ENCODE results near the gene MAT2A.
"Not testable (repeated sequence)": the region's sequence is repeated elsewhere in the genome, so short reads cannot be mapped to it uniquely, and the experiment has no call there.

MAT2A gene

DNA sequence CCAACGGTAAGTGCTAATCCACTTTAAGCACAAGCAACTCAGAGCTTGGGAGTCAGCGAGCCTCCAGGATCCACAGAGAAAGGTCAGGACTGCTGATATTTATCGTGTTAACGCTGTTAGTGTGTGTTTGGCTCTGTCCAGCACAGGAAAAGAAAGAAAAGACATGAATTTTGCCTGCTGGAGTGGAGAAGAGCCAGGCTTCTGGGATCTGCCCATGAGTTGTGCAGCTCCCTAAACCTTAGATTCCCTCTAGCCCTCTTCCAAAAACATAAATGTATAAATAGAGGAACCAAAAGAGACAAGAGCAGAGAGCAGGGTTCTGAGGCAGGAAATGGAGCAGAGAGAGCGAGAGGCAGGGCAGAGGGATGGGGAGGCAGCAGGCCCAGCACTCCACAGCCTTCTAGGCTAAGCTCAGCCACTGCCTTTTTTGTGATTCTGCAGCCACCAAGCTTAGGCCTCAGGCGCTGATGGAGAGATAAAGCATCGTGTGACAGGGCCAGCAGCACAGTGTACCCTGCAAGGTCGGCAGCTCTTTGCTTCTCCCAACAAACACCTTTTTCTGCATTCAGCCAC, 14.5 kb upstream of the MAT2A start:
- no peak for DNase-seq

DNA sequence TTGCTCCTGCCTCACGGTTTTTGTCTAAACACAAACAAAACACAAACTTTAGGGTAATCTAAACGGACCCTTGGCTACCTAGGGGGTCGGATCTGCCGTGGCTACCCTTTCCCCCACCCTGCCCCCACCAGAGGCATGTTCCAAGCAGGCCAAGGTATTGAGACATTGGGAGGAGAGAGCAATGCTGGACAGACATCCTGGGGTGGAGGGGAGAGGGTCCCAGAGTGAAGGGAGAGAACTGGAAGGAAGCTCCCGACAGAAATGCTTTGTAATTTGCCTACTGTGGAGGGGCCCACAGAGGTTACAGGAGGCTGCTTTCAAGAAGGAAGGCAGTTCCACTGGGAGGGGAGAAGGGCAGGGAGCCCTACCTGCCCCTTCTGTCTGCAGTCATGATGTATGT, 13.9 kb upstream of the MAT2A start:
- no peak for DNase-seq

DNA sequence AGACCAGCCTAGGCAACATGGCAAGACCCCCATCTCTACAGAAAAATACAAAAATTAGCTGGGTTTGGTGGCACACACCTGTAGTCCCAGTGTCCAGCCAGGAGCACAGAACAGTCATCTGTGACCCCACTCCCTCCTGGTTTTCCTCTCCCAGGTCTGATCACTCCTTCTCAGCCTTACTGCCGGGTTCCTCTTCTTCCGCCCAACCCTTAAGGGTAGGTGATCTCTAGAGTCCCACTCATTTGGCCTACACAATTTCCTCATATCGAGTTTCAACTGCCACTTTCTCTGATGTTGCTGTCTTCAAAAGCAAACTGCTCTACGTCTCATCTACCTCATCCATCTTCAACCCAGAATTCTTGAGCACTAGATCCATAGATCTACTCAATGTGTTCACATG, 13.4 kb upstream of the MAT2A start:
- no peak for DNase-seq

DNA sequence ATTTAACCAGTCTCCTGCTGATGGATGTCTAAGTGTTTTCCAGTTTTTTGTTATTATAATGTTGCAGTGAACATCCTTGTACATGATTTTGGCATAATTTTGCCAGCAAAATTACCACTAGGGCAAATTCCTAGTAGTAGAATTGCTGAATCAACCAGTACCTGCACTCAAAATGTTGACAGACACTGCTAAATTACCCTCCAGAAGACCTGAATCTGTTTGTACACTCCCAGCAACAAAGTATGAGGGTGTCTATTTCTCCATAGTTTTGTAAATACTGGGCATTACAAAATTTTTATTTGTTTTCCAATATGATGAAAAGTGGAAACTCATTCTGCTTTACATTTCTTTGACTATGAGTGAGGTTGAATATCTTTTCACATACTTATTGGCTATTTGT, 11.2 kb upstream of the MAT2A start:
- DNase-seq, result no peak

DNA sequence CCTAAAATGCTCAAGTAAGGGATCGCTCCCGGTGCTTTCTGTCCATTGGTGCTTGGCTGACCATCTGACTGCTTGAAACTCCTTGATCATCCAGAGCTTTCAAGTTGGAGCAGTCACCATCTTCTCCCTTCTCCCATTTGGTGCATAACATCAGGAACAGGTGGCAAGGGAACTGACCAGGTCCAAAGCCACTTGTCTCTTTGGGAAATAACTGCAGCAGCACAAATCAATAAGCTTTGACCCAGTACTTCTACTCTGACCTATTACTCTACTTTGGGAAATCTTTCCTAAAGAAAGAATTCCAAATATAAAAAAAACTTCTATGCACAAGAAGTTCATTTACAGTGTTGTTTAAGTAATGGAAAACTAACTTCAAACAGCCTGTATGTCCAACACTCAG, 10.6 kb upstream of the MAT2A start:
- DNase-seq, result no peak

DNA sequence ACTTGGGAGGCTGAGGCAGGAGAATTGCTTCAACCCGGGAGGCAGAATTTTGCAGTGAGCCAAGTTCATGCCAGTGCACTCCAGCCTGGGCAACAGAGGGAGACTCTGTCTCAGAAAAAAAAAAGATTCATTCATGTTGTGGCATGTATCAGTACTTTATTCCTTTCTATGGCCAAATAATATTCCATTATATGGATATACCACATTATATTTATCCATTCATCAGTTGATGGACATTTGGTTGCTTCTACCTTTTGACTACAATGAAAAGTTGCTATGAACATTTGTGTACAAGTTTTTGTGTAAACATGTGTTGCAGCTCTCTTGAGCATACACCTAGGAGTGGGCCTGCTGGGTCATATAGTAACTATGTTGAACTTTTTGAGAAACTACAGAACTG, 9.2 kb upstream of the MAT2A start:
- DNase-seq, result no peak

DNA sequence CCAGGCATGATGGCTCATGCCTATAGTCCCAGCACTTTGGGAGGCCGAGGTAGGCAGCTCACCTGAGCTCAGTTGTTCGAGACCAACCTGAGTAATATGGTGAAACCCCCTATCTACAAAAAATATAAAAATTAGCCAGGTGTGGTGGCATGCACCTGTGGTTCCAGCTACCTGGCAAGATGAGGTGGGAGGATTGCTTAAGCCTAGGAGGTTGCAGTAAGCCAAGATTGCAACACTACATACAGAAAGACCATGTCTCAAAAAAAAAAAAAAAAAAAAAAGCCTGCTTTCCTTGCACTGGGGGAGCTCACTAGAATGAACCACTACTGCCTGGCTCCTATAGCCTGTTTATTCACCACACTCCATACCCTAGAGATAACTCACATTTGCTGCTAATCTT, 7.4 kb upstream of the MAT2A start:
- no peak for DNase-seq

DNA sequence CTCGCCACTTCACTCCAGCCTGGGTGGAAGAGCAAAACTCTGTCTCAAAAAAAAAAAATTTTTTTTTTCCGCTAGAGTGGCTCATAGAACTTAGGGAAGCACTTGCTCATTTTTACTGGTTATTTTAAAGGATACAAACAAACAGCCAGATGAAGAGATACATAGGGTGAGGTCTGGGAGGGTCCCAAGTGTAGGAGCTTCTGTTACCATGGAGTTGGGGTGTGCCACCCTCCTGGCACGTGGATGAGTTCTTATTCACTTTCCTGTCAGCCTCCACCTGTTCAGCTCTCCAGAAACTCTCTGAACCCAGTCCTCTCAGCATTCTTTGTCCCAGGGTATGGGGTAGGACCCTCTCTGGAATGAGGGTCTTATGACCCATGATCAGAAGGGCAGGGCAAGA, 4.9 kb upstream of the MAT2A start:
- DNase-seq, result no peak

DNA sequence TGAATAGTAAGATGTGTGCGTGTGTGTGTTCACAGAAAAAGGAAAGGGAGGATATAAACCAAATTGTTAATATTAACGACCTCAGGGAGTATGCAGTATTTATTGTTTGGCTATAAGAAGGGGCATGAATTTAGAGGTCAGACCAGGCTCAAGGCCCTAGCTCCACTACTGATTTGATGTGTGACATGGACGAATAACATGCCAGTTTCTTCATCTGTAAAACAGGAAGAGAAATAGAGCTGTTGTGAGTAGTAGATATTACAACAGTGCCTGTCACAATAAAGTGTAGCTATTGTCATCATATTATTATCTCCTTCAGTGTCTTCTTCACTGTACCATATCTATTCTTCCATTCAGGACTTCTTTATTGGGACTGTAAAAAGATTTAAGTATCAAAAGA, 4.1 kb upstream of the MAT2A start:
- DNase-seq, result no peak

DNA sequence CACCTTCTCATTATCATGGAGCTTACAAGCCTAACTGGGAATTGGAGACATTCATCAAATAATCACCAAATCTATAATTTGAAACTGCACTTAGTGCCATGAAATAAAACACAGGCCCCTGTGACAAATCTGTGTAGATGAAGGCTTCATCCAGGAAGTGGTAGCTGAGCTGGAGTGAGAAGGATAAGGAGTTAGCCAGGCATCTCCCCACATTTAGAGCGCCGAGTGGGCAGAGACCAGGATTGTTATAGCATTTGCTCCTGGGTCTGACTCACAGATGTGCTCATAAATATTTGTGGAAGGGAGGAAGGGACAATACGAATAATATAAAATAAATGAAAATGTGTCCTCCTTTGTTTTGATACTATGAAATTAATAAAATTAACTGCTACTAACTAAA, 2.5 kb upstream of the MAT2A start:
- DNase-seq, result no peak

DNA sequence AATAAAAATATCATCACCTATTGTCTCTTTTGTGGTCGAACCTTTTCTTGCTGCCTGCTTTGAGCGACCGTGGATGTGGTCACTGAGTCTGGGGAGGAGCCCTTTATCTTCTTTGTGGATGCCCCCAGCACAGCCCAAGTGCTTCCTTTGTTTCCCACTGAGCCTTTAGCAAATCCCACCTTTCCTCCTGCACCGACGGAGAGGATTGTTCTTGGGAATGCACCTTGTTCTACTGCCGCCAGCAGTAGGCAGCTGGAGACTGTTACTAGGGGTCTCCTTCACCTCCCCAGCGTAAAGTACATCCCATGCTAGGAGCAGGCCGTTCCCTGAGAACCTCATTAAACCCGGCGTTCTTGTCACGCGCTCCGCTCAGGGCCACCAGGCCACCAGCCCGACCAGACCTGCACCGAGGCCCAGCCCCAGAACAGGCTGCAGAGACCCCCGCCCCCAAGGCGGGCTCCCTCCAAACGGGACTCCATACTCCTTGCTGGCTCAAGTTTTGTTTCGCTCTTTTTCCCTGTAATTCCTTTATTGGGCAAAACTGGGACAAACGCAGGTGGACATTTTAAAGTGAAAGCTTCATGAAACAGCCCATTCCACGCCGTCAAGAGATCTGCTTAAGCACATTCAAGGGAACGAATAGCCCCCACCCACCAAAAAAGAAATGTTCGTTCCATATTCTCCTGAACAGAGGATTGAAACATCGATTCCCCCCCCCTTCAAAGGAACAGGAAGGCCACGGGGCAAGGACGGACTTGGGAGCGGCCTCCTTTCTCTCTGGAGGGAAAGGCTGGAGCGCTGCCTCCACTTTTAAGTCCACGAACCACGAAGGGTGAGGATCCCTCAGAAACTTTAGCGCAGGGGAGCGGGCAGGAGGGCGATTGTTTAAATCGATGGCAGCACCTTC, 1.1 kb upstream of the MAT2A start:
- no peak for DNase-seq

DNA sequence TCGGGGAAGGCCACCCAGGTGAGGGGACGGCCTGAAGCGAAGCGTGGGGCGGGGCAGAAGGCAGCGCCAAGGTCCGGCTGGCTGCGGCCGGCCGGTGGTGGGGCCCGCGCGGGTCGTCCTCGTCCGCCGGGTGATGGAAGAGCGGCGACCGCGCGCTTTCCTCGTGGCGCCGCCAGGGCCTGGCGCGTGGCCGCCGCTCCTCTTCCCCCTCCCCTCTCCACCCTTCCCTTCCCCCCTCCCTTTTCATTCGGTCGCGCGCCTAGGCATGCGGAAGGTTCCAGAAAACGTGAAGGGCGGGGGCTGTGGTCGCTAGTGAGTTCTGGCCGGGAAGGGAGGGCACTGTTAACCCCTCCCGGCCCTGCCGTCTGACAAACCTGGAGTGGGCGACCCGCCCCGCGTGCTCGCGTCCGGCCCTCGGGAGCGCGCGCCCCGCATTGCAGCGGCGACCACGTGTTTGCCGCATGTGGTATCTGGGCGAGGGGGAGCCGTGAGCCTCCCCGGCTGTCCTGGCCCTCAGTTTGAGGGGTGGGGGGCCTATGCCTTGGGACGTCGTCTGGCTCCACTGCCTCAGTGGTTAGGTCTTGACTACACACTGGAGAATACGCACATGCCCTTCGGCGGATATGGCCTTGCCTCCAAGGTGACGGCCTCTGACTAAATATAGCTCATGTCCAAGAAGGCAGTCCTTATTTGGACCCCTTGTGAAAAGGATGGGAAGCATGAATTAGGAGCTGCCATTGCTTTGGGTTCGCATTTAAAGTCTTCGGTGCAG, 579 bp downstream of the MAT2A start:
- no peak for DNase-seq

DNA sequence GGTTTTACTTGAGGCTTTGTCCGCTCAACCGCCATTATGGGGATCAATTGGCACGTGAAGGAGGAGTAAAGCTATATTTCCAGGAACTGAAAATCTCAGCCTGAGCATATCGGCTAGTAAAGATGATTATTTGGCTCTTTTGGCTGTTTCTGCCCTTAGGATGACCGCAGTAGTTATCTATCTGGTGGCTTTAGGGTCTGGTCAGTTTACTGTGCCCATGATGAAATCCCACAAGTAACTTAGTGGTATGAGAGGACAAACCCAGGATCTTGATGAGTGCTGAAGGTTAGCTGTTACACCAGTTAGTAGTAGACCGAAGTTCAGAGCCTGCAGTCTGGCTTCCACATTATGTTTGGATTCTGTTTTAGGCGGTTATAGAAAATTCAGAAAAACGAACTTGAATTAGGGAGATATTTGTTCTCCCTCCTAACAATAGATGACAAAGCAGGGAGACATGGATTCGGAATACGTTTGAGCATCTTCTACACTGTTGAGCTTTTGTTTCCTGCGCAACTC, 1.2 kb downstream of the MAT2A start:
- no peak for DNase-seq

DNA sequence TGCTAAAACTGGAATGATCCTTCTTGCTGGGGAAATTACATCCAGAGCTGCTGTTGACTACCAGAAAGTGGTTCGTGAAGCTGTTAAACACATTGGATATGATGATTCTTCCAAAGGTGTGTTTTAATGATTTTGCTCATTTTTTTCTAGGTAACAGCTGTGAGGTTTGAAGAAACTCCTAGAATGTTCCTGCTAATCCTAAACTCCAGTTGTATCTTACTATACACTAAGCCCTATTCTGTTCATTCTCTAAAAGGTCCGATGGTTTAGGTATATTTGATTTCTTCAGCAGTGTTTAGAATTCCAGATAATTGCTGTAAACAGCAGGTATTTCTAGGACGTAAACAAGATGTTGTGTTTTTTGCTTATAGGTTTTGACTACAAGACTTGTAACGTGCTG, 2.3 kb downstream of the MAT2A start:
- no peak for DNase-seq

DNA sequence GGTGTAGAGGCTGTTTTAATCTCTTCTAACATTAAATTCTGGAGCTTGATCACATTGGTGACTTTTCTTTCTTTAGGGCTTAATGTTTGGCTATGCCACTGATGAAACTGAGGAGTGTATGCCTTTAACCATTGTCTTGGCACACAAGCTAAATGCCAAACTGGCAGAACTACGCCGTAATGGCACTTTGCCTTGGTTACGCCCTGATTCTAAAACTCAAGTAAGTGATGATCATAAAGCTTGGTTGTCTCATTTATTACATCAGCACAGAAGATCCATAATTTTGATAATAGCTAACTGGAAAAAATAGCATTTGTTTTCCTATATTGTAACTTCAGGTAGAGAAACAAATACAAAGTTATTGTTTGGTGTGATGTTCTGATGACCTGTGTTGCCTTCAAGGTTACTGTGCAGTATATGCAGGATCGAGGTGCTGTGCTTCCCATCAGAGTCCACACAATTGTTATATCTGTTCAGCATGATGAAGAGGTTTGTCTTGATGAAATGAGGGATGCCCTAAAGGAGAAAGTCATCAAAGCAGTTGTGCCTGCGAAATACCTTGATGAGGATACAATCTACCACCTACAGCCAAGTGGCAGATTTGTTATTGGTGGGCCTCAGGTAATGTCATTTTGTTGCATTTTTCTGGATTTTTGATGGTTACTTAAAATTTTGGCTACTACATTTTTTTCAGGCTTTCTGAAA, 2.9 kb downstream of the MAT2A start:
- no peak for DNase-seq

DNA sequence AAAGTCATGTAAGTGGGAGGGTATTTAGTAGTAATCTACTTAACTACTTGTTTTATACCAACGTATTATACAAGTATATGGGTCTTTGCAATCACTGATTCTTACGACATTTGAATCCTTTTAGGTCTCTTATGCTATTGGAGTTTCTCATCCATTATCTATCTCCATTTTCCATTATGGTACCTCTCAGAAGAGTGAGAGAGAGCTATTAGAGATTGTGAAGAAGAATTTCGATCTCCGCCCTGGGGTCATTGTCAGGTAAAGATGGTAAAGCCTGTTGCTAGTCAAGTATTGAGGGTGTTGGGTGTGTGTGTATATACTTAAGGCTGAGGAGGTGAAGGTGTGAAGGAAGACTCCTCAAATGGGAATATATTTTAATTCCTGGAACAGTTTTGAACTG, 3.8 kb downstream of the MAT2A start:
- no peak for DNase-seq

DNA sequence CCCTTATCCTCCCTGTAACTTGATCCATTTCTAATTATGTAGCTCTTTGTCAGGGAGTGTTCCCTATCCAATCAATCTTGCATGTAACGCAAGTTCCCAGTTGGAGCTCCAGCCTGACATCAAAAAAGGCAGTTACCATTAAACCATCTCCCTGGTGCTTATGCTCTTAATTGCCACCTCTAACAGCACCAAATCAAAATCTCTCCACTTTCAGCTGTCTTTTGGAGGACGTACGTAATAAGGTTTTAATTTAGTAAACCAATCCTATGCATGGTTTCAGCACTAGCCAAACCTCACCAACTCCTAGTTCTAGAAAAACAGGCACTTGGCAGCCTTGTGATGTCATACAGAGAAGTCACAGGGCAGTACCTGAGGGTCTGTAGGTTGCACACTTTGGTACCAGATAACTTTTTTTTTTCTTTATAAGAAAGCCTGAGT, 5.3 kb downstream of the MAT2A start:
- peak; percentile 74 for DNase-seq

DNA sequence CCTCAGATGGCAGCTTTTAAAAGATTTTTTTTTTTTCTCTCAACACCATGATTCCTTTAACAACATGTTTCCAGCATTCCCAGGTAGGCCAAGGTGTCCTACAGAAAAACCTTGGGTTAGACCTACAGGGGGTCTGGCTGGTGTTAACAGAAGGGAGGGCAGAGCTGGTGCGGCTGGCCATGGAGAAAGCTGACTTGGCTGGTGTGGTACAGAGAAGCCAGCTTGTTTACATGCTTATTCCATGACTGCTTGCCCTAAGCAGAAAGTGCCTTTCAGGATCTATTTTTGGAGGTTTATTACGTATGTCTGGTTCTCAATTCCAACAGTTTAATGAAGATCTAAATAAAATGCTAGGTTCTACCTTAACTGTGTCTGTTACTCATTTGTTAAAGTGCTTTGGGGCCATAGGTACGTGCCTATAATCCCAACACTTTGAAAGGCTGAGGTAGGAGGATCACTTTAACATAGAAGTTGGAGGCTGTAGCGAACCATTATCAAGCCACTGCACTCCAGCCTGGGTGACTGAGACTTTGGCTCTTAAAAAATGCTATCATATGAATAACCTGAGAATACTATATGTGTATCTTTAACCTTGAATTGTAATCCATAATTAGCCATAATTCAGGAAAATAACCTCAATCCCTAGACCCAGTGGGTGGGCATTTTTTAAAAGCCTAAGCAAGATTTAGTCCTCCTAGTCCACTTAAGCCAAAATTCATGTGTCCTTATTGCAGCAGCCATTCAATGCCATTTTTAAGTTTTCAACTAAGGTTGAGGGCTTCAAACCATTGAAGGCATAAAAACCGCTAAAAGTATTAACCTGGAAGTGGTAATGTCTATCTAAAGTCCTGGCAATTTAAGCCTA, 6.2 kb downstream of the MAT2A start:
- not testable (repeated sequence) for DNase-seq

DNA sequence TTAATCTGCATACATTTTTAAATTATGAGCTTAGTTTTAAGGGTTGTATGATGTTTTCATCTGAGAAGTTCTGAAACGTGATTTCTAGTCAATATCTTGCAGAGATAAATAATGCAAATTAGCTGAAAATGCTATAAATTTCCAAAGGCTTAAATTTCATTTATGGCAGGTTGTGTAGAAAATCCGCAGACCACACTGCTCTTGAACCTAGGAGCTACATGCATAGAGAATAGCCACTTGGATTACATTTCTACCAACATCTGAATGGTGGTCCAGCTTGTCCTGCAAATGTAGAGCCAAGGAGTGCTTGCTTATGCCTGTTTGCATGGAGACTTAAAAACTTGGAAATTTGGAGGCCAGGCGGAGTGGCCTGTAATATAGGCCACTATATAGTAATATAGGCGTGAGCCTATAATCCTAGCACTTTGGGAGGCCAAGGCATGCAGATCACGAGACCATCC, 6.8 kb downstream of the MAT2A start:
- DNase-seq, result no peak

DNA sequence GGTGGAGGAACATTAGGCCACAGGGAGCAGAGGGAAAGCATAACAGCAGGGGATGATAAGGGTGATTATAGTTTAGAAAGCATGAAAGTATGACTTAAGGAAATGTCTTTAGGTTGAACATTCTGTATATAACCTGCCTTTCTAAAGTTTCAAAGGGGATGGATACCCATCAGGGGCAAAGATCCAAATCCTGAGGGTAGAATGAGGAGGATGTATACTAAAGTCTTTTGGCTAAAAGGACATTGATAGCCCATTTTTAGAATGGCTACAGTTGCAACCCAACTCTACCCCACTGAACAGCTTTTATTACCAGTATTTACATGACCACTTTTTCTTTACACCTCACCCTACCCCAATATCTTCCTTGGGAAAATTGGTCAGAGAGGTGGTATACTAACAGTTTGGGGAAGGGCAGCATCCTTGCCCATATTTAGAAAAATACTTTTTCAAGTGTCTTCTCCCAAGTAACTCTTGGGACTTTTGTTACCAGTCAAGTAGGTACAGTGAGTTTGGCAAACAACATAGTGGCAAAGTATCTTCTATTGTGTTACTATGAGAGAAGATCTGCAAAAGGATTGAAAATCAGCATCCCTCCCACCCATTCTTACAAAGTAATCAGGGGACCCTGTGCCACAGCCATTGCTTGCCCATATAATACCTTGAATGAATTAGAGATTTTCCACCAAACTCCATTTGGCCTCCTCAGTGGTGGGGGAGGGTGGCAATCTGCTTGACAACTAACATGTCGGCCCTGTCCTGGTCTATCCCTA, 8.3 kb downstream of the MAT2A start:
- DNase-seq, result no peak
